Astrocyte of the cerebellum (primary cell): ENCODE measurements around the gene THSD7B.
"Not testable (repeated sequence)": the region's sequence is repeated elsewhere in the genome, so short reads cannot be mapped to it uniquely, and the experiment has no call there.

ENCODE experiments used
- DNase-seq: peaks from one replicate; pipeline ENCODE4 v3.0.0-alpha.2; 2011; ENCODE audit warnings: low read depth
- H3K4me3 ChIP-seq: 2 replicates; pipeline ENCODE4 v1.5.1; 2011; ENCODE audit warnings: mild to moderate bottlenecking, low read depth, low read length, moderate library complexity
- in situ Hi-C: cut with HindIII; loops from 2 replicates; pipeline ENCODE4 v1.10.0; 2017; ENCODE audit warnings: low sequenced_read_pairs
- TF ChIP-seq, protein P1 (sequence below): IDR thresholded peaks from 2 replicates; pipeline ENCODE4 v1.5.1; 2012; ENCODE audit warnings: low read length, low read depth, moderate library complexity, mild to moderate bottlenecking; ENCODE audit errors: missing control alignments

THSD7B gene

DNA sequence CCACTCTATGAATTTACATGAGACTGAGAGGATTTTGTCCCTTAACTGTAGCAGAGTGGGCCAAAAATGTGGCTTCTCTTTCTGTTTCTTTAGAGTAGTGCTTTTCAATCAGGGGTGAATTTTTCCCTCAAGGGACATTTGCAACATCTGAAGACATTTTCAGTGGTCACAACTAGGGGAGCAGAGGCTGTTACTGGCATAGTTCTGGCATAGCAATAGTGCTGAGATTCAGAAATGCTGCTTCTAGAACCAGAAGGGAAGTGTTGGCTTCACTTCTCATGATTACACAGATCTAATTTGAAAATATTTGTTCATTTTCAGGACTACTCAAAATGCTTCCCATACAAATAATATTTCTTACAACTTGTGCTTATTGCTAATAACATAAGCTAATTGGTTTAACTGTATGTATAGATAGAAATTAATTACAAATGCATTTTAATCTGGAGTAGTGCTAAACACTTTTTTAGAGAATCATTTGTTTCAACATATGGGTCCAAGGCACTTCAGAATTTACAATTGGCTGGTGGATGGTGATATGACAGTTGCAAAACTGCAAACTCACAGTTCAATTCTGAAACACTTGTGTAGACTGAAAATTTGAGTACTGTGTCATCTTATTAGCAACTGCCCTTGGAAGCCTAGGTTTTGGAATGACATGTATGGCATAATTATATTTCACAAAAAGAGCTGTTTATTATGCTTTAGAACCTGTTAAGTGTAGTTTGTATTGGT is 526.7 kb downstream of the THSD7B start:
- in situ Hi-C loops, result no loop called here
- H3K4me3 ChIP-seq, result no peak overlapping the region
- DNase-seq, result no peak
- TF ChIP-seq, protein P1, sequence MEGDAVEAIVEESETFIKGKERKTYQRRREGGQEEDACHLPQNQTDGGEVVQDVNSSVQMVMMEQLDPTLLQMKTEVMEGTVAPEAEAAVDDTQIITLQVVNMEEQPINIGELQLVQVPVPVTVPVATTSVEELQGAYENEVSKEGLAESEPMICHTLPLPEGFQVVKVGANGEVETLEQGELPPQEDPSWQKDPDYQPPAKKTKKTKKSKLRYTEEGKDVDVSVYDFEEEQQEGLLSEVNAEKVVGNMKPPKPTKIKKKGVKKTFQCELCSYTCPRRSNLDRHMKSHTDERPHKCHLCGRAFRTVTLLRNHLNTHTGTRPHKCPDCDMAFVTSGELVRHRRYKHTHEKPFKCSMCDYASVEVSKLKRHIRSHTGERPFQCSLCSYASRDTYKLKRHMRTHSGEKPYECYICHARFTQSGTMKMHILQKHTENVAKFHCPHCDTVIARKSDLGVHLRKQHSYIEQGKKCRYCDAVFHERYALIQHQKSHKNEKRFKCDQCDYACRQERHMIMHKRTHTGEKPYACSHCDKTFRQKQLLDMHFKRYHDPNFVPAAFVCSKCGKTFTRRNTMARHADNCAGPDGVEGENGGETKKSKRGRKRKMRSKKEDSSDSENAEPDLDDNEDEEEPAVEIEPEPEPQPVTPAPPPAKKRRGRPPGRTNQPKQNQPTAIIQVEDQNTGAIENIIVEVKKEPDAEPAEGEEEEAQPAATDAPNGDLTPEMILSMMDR, result no peak

DNA sequence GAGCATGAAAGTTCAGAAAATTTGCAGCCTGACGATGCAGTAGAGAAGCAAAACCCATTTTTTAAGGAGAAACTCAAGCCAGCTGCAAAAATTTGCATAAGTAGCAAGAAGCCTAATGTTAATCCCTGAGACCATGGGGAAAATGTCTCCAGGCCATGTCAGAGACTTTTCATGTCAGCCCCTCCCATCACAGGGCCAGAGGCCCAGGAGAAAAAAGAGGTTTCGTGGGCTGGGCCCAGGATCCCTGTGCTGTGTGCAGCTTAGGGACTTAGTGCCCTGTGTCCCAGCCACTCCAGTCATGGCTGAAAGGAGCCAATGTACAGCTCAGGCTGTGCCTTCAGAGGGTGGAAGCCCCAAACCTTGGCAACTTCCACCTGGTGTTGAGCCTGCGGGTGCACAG is 533.0 kb downstream of the THSD7B start:
- DNase-seq, result no peak
- in situ Hi-C loops, result no loop called here
- TF ChIP-seq, protein P1, result no peak
- no peak overlapping the region for H3K4me3 ChIP-seq

DNA sequence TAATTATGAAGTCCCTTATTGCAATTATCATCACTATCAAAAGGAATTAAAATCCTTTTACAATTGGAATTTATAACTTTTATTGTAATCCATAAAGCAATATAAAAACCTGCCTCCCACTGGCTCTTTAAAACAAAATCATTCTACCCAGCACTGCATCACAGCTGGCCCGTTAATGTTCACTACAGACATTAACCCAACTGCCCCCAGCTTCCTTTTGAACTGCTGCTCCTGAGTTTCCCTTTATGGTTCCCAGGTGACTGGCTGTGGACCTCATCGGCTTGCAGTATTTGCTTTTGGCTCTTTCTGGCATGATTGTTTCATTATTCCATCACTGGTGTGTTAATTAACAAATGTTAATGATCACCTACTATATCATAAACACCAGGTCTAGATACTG is 535.6 kb downstream of the THSD7B start:
- TF ChIP-seq, protein P1, result no peak
- in situ Hi-C loops, result no loop called here
- DNase-seq, result no peak
- no peak overlapping the region for H3K4me3 ChIP-seq

- in situ Hi-C loops, result no loop called here
- no peak for DNase-seq
- H3K4me3 ChIP-seq, result no peak overlapping the region
- TF ChIP-seq, protein P1, result no peak
These were observed 537.6 kb downstream of the THSD7B start for GRCh38 chr2:137302957-137303356.

DNA sequence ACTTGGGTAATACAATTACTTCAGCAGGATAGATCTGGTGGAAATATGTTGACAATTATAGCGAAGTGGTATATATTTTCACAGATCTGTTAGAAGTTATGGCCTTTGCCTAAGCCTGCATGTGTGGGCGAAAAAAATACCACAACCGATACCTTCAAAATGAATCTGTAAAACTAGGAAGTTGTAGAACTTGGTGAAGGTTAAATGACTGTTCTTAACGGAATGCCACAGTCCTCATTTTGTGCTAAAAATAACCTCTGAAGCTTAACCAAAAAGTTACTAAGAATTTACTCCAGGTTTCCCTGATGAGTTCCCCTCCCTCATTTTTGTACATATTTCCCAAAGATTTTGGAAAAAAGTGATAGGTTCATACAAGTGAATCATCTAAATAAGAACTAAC is 550.7 kb downstream of the THSD7B start:
- TF ChIP-seq, protein P1, result no peak
- DNase-seq, result no peak
- H3K4me3 ChIP-seq, result no peak overlapping the region
- in situ Hi-C loops, result no loop called here

GRCh38 chr2:137321566-137321965 is 556.2 kb downstream of the THSD7B start:
- DNase-seq, result no peak
- TF ChIP-seq, protein P1, result no peak
- H3K4me3 ChIP-seq, result no peak overlapping the region
- in situ Hi-C loops, result no loop called here

GRCh38 chr2:137331562-137331961 is 566.2 kb downstream of the THSD7B start:
- DNase-seq, in situ Hi-C loops, H3K4me3 ChIP-seq: not testable (repeated sequence)
